Panc1 (cell line): Measurements from ENCODE around the gene TADA3. TPM values are rescaled to one million over a fixed set of nuclear protein-coding genes. Genes with fewer than 3 reads are reported as not detected.

Experiments used
- ATAC-seq: fragments of 200-7000 bp; cut with Tn5 transposase; 2 replicates; pipeline ENCODE4 v1.9.1; 2020; ENCODE audit warnings: mild to moderate bottlenecking, moderate library complexity
- BruUV-seq: library from RNA; stranded (reverse); fragments of 400-500 nt; replicated peaks from 2 replicates; lab custom pipeline; 2021; lab: Mats Ljungman, UMichigan
- CTCF ChIA-PET: fragments of 300-600 bp; sonication (Branson Sonifier 250); formaldehyde crosslinking; loops from one replicate; lab custom pipeline; 2022; ENCODE audit warnings: antibody characterized with exemption; lab: Charles Lee
- POLR2A ChIA-PET: fragments of 300-600 bp; sonication (Branson Sonifier 250); formaldehyde crosslinking; loops from one replicate; lab custom pipeline; 2022; ENCODE audit warnings: antibody characterized with exemption; lab: Charles Lee
- DNase-seq: peaks from one replicate; pipeline ENCODE4 v3.0.0-alpha.2; 2010; ENCODE audit warnings: low read depth, low spot score
- H3K27ac ChIP-seq: 2 replicates; pipeline ENCODE4 v1.5.1; 2011; ENCODE audit warnings: mild to moderate bottlenecking, low read length, inconsistent platforms
- H3K27me3 ChIP-seq: fragments of 200-500 bp; sonication (Bioruptor generic); 2 replicates; pipeline ENCODE4 v1.6.0; 2014; ENCODE audit warnings: low read length, inconsistent platforms; ENCODE audit not compliant: control insufficient read depth, insufficient read depth
- H3K36me3 ChIP-seq: fragments of 200-500 bp; sonication (Bioruptor generic); 2 replicates; pipeline ENCODE4 v1.5.1; 2014; ENCODE audit warnings: inconsistent platforms, mild to moderate bottlenecking, low read length, moderate library complexity; ENCODE audit not compliant: control insufficient read depth, insufficient read depth
- H3K4me1 ChIP-seq: 2 replicates; pipeline ENCODE4 v1.5.1; 2011; ENCODE audit warnings: inconsistent platforms, mild to moderate bottlenecking, low read length, moderate library complexity; ENCODE audit not compliant: control insufficient read depth, insufficient read depth
- H3K4me3 ChIP-seq, 2 experiments: 2 replicates each; pipeline ENCODE4 v1.5.1; 2011 to 2012; ENCODE audit warnings: low read depth in 2 of 2, low read length in 2 of 2, mild to moderate bottlenecking in 2 of 2, inconsistent platforms in 1 of 2, moderate library complexity in 1 of 2
- H3K9me3 ChIP-seq: fragments of 200-500 bp; sonication (Bioruptor generic); 2 replicates; pipeline ENCODE4 v1.5.1; 2014; ENCODE audit warnings: low read depth, mild to moderate bottlenecking, inconsistent platforms, low read length, moderate library complexity; ENCODE audit not compliant: control insufficient read depth, insufficient read depth
- CTCF ChIP-seq: fragments of 450-650 bp; IDR thresholded peaks from 2 replicates; pipeline ENCODE4 v1.5.1; 2017; ENCODE audit warnings: mild to moderate bottlenecking
- POLR2AphosphoS5 ChIP-seq: IDR thresholded peaks from 2 replicates; pipeline ENCODE4 v1.6.1; 2012; ENCODE audit warnings: mild to moderate bottlenecking, low read depth, low read length, moderate library complexity
- SIN3A ChIP-seq: IDR thresholded peaks from 2 replicates; pipeline ENCODE4 v1.6.1; 2012; ENCODE audit warnings: low read depth, mild to moderate bottlenecking, low read length, moderate library complexity, borderline replicate concordance; ENCODE audit not compliant: insufficient read depth
- TCF7L2 ChIP-seq: IDR thresholded peaks from 2 replicates; pipeline ENCODE4 v1.6.1; 2011; ENCODE audit warnings: mild to moderate bottlenecking, low read depth, low read length, inconsistent platforms
- in situ Hi-C: cut with HindIII; loops from 2 replicates; pipeline ENCODE4 v1.10.0; 2016; ENCODE audit warnings: low sequenced_read_pairs, low pct_unique_long_range_greater_than_20kb
- intact Hi-C: fragments of 100-400 bp; cut with micrococcal nuclease; formaldehyde crosslinking; loops from one replicate; pipeline ENCODE4 v1.10.0; 2022; ENCODE audit not compliant: unreplicated experiment
- total RNA-seq: library from RNA; stranded (reverse); gene quantifications from one replicate; pipeline ENCODE4 v1.2.1, GENCODE V29; 2021; ENCODE audit not compliant: unreplicated experiment
- TF ChIP-seq, protein P1 (sequence below), 2 experiments: IDR thresholded peaks; 2 replicates each; pipeline ENCODE4 v1.6.1; 2011 to 2012; ENCODE audit warnings: low read depth in 2 of 2, control low read depth in 1 of 2, low read length in 1 of 2, mild to moderate bottlenecking in 1 of 2, moderate library complexity in 1 of 2; ENCODE audit not compliant: insufficient read depth in 1 of 2

TADA3 gene
- total RNA-seq, 1 experiment from 2014 or later, result 61.3 TPM

DNA sequence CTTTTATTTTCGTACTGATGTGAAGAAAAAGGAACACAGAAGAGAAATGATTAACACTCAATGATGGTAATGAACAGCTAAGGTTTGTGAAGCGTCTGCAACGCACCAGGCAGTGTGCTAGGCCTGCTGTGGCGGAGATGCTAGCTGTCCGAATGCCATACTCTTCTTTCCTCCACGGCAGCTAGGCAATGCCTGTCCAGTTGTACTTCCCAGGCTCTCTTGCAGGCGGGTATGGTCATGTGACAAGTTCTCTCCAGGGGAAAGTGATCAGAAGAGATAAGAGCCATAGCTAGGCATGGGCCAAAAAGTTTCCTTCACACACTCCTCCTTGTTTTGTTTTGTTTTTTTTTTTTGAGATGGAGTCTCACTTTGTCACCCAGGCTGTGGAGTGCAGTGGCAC lies 6.7 kb downstream of the TADA3 start:
- ATAC-seq, result no peak
- H3K27me3 ChIP-seq, result no peaks in the 10 kb centered on the region
- H3K27ac ChIP-seq, result no peak overlapping the region
- DNase-seq, result no peak
- ChIA-PET POLR2A (no interaction called here), CTCF (no interaction called here)
- in situ Hi-C loops (no loop called here), intact Hi-C loops (no loop called here)
- no peaks in the 10 kb centered on the region for H3K4me1 ChIP-seq
- H3K9me3 ChIP-seq, result no peaks in the 10 kb centered on the region
- no peaks in the 10 kb centered on the region for H3K36me3 ChIP-seq
- H3K4me3 ChIP-seq, result no peak overlapping the region
- no TSS peak for BruUV-seq
- TF ChIP-seq POLR2AphosphoS5 (no peak), CTCF (no peak), SIN3A (no peak), TCF7L2 (no peak)
- TF ChIP-seq, protein P1, sequence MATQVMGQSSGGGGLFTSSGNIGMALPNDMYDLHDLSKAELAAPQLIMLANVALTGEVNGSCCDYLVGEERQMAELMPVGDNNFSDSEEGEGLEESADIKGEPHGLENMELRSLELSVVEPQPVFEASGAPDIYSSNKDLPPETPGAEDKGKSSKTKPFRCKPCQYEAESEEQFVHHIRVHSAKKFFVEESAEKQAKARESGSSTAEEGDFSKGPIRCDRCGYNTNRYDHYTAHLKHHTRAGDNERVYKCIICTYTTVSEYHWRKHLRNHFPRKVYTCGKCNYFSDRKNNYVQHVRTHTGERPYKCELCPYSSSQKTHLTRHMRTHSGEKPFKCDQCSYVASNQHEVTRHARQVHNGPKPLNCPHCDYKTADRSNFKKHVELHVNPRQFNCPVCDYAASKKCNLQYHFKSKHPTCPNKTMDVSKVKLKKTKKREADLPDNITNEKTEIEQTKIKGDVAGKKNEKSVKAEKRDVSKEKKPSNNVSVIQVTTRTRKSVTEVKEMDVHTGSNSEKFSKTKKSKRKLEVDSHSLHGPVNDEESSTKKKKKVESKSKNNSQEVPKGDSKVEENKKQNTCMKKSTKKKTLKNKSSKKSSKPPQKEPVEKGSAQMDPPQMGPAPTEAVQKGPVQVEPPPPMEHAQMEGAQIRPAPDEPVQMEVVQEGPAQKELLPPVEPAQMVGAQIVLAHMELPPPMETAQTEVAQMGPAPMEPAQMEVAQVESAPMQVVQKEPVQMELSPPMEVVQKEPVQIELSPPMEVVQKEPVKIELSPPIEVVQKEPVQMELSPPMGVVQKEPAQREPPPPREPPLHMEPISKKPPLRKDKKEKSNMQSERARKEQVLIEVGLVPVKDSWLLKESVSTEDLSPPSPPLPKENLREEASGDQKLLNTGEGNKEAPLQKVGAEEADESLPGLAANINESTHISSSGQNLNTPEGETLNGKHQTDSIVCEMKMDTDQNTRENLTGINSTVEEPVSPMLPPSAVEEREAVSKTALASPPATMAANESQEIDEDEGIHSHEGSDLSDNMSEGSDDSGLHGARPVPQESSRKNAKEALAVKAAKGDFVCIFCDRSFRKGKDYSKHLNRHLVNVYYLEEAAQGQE (IDR thresholded peaks at IDR 0.05; ENCODE audit: insufficient read depth in 1 of 2, low read depth in 2 of 2, low read length in 1 of 2), result no peak

GRCh38 chr3:9784965-9785364 lies 7.3 kb downstream of the TADA3 start:
- Histone ChIP-seq H3K27ac (no peak overlapping the region), H3K27me3 (no peaks in the 10 kb centered on the region), H3K36me3 (no peaks in the 10 kb centered on the region), H3K9me3 (no peaks in the 10 kb centered on the region), H3K4me3 (no peak overlapping the region), H3K4me1 (no peaks in the 10 kb centered on the region)
- intact Hi-C loops, result no loop called here
- ChIA-PET POLR2A (interaction anchor here (0.6 kb wide), 1 partner anchor 15 kb away, joined by 3 read pairs; no protein-coding TSS in a partner anchor), CTCF (no interaction called here)
- TF ChIP-seq POLR2AphosphoS5 (no peak), SIN3A (no peak), CTCF (no peak), TCF7L2 (no peak)
- TF ChIP-seq, protein P1 (IDR thresholded peaks at IDR 0.05; ENCODE audit: insufficient read depth in 1 of 2, low read depth in 2 of 2, low read length in 1 of 2), result no peak
- in situ Hi-C loops, result no loop called here
- BruUV-seq, result no TSS peak
- ATAC-seq, result no peak
- no peak for DNase-seq
